ENCODE results near the gene NAA38. TPM values are rescaled to one million over a fixed set of nuclear protein-coding genes. Genes with fewer than 3 reads are reported as not detected.
A peak's percentile ranks its signal among the peaks of the same experiment; 100 is the strongest.

NAA38 gene
- total RNA-seq, 4 donors from 2014 or later, result 57.4 to 133 (median 96.6) TPM

DNA sequence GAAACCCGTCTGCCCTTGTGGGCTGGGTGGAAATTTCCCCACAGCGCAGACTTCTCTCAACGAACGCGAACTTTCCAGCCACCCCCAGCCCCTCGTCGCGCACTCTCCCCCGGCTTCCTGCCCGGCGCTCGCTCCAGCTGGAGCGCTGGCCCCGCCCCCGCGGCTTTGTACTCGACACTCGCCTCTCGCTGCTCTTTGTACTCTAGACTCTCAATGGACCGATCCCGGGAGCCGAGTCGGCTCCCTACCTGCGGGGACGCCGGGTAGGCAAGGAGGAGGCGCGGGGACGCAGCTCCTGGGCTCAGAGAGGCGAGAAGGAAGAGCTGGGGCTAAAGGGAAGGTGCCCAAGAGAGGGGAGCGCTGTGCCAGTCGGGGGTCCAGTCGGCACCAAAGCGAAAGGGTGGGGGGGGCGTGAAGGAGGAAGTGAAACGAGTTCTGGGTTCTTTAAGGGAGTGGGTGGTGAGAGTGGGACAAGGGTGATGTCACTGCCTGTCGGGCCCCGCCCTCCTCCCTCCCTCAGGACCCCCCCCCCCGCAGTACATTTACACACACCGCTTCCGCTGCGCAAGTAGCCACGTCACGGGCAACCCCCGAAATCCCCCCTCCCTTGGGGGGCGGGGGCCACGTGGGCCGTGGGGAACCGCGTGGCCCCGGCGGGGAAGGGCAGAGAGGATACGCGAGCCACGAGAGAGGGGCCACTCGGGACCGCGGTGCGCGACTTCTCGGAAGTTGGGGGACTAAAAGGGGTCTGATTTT is 13.6 kb downstream of the NAA38 start:
- peak overlapping the region; percentile 80 to 96 (median 88) for H3K4me3 ChIP-seq
- intact Hi-C loops (cut with DNase I; ENCODE audit: low total_unique reads) (loop anchor here (1.0 to 10.0 kb wide), 8 partner anchors 8 to 606 kb away; partner anchors contain the start of genes EIF5A, KRABD2, NAA38 and PER1), in situ Hi-C loops (cut with MboI; ENCODE audit: low sequenced_read_pairs in 4 of 4) (loop anchor here in 1 of 4 donors (5.0 kb wide), 1 partner anchor 309 kb away; the partner anchor contains the start of gene PER1)
- ATAC-seq, result peak; percentile 27 to 31
- no peaks in the 10 kb centered on the region for H3K27me3 ChIP-seq
- peak overlapping the region; percentile 97 to 100 (median 100) for H3K27ac ChIP-seq
- TF ChIP-seq, protein P1, sequence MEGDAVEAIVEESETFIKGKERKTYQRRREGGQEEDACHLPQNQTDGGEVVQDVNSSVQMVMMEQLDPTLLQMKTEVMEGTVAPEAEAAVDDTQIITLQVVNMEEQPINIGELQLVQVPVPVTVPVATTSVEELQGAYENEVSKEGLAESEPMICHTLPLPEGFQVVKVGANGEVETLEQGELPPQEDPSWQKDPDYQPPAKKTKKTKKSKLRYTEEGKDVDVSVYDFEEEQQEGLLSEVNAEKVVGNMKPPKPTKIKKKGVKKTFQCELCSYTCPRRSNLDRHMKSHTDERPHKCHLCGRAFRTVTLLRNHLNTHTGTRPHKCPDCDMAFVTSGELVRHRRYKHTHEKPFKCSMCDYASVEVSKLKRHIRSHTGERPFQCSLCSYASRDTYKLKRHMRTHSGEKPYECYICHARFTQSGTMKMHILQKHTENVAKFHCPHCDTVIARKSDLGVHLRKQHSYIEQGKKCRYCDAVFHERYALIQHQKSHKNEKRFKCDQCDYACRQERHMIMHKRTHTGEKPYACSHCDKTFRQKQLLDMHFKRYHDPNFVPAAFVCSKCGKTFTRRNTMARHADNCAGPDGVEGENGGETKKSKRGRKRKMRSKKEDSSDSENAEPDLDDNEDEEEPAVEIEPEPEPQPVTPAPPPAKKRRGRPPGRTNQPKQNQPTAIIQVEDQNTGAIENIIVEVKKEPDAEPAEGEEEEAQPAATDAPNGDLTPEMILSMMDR (IDR thresholded peaks at IDR 0.05 in 4 of 5, conservative IDR thresholded peaks at IDR 0.05 in 1 of 5), result no peak
- TF ChIP-seq POLR2A (IDR thresholded peaks at IDR 0.05), result peak; percentile 54 to 66
- peaks cover 0 to 31% of the 10 kb centered on the region in 2 donors for H3K36me3 ChIP-seq
- peaks cover 36 to 40% of the 10 kb centered on the region in 2 donors for H3K4me1 ChIP-seq
- no peaks in the 10 kb centered on the region for H3K9me3 ChIP-seq
- DNase-seq, result peak; percentile 60 to 76

DNA sequence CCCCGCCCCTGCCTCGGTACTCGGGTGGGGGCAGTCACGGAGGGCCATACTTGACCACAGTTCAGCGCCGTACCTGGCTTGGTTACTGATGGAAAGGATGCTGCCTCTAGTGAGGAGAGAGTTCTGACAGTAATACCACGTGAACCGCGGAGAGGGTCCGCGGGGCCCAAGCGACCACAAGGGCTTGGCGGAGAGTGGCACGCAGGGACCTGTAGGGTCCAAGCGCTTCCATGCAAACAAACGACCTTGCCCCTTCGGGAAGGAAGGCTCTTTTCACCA is 14.2 kb downstream of the NAA38 start:
- TF ChIP-seq POLR2A (IDR thresholded peaks at IDR 0.05), result no peak
- TF ChIP-seq, protein P1 (IDR thresholded peaks at IDR 0.05 in 4 of 5, conservative IDR thresholded peaks at IDR 0.05 in 1 of 5), result no peak
- peaks cover 40 to 45% of the 10 kb centered on the region in 2 donors for H3K4me1 ChIP-seq
- peak overlapping the region; percentile 80 to 96 (median 88) for H3K4me3 ChIP-seq
- DNase-seq (no peak), ATAC-seq (peak in 1 of 2 donors; percentile 1)
- peaks cover 0 to 25% of the 10 kb centered on the region in 2 donors for H3K36me3 ChIP-seq
- H3K27ac ChIP-seq, result peak overlapping the region; percentile 97 to 100 (median 100)
- H3K27me3 ChIP-seq, result no peaks in the 10 kb centered on the region
- in situ Hi-C loops (cut with MboI; ENCODE audit: low sequenced_read_pairs in 4 of 4), result loop anchor here in 1 of 4 donors (5.0 kb wide), 1 partner anchor 309 kb away; the partner anchor contains the start of gene PER1
- no peaks in the 10 kb centered on the region for H3K9me3 ChIP-seq
- intact Hi-C loops (cut with DNase I; ENCODE audit: low total_unique reads), result loop anchor here (1.0 to 10.0 kb wide), 6 partner anchors 14 to 606 kb away; partner anchors contain the start of genes EIF5A, KRABD2, NAA38 and PER1

DNA sequence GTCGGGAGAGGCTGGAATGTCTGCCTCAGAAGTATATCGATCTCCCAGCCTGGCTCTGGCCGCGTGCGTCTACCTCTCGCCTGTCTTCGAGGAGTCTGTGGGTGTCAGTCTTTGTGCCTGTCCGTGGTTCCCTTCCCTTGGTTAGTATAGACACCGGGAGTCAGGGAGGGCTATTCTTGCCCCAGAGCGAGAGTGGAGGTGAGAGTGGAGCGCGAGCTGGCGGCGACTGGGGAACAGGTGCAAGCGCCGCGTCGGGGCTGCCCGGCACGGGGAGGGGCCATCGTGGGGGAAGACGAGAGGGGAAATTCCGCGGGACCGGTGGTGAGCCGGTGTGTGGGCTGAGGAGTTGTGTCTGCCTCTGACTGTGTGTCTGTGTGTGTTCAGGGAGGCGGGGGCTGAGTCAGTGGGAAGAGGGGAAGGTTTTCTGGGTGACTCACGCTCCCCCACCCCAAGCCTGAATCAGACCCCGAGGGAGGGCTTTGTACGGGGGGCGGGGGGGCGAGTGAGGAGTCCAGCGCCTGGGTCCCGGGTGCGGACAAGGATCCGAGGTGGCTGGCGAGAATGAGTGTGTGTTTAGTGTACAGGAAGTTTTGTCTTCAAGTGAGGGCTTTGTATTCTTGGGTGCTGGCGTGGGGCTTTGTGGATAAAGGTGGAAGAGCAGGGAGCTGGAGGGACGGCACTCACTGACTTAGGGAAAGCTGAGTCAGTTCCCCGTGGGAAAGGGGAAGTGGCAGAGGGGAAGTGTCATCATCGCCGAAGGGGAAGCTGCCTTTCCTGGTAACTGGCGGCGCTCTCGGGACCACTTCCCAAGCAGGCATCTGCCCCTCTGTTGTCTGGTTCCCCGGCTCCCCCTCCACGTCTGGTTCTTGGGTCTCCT is 14.7 kb downstream of the NAA38 start:
- Histone ChIP-seq H3K9me3 (no peaks in the 10 kb centered on the region), H3K4me3 (peak overlapping the region; percentile 80 to 96 (median 88)), H3K36me3 (peaks cover 0 to 20% of the 10 kb centered on the region in 2 donors), H3K4me1 (peaks cover 44 to 50% of the 10 kb centered on the region in 2 donors), H3K27me3 (no peaks in the 10 kb centered on the region), H3K27ac (peak overlapping the region; percentile 97 to 100 (median 100))
- ATAC-seq (peak; percentile 31 to 39), DNase-seq (peak; percentile 68 to 83)
- intact Hi-C loops (cut with DNase I; ENCODE audit: low total_unique reads) (loop anchor here (1.0 to 10.0 kb wide), 6 partner anchors 15 to 605 kb away; partner anchors contain the start of genes EIF5A, KRABD2, NAA38 and PER1), in situ Hi-C loops (cut with MboI; ENCODE audit: low sequenced_read_pairs in 4 of 4) (loop anchor here in 1 of 4 donors (5.0 kb wide), 1 partner anchor 310 kb away; the partner anchor contains the start of gene PER1)
- TF ChIP-seq, protein P1 (IDR thresholded peaks at IDR 0.05 in 4 of 5, conservative IDR thresholded peaks at IDR 0.05 in 1 of 5), result no peak
- TF ChIP-seq POLR2A (IDR thresholded peaks at IDR 0.05), result peak; percentile 69 to 74

DNA sequence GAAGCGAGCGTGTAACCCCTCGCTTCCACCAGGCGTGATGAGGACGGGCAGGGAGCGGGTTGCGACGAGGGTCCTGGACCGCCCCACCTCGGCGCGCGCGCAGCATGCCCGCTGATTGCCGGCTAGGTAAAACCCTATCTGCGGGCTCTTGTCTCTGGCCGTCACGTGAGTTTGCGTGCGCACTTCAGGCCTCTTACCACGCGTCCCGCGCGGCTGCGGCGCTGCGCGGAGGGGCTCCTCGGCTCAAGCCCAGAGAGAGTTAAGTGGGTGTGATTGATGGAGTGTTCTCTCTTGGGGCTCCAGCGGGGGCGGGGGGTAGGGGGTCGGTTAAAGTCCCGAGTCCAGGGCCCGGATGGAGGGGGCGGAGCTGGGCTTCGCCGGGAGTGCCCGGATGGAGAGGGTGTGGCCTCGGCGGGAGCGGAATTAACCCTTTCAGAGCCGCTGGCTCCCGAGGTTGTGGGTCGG is 15.4 kb downstream of the NAA38 start:
- Histone ChIP-seq H3K9me3 (no peaks in the 10 kb centered on the region), H3K27me3 (no peaks in the 10 kb centered on the region), H3K4me3 (peak overlapping the region; percentile 80 to 96 (median 88)), H3K36me3 (peaks cover 0 to 13% of the 10 kb centered on the region in 2 donors), H3K27ac (peak overlapping the region; percentile 97 to 100 (median 100)), H3K4me1 (peaks cover 51 to 56% of the 10 kb centered on the region in 2 donors)
- intact Hi-C loops (cut with DNase I; ENCODE audit: low total_unique reads) (loop anchor here (5.0 to 10.0 kb wide), 5 partner anchors 280 to 605 kb away; partner anchors contain the start of genes EIF5A, KRABD2, PER1 and PHF23), in situ Hi-C loops (cut with MboI; ENCODE audit: low sequenced_read_pairs in 4 of 4) (loop anchor here in 1 of 4 donors (5.0 kb wide), 1 partner anchor 310 kb away; the partner anchor contains the start of gene PER1)
- peak in 1 of 2 donors; percentile 40 for TF ChIP-seq POLR2A (IDR thresholded peaks at IDR 0.05)
- TF ChIP-seq, protein P1 (IDR thresholded peaks at IDR 0.05 in 4 of 5, conservative IDR thresholded peaks at IDR 0.05 in 1 of 5), result peak in 1 of 5 experiments; percentile 22
- peak; percentile 86 to 91 for DNase-seq
- peak; percentile 55 to 56 for ATAC-seq

Measured in gastrocnemius medialis (tissue), 4 donors.